NCI-H2227 (cell line): Measurements from ENCODE around the gene CPN2.

Experiments used
- DNase-seq: peaks from one replicate; lab custom pipeline; 2025; ENCODE audit not compliant: unreplicated experiment; lab: John Stamatoyannopoulos, UW

Gene CPN2, protein sequence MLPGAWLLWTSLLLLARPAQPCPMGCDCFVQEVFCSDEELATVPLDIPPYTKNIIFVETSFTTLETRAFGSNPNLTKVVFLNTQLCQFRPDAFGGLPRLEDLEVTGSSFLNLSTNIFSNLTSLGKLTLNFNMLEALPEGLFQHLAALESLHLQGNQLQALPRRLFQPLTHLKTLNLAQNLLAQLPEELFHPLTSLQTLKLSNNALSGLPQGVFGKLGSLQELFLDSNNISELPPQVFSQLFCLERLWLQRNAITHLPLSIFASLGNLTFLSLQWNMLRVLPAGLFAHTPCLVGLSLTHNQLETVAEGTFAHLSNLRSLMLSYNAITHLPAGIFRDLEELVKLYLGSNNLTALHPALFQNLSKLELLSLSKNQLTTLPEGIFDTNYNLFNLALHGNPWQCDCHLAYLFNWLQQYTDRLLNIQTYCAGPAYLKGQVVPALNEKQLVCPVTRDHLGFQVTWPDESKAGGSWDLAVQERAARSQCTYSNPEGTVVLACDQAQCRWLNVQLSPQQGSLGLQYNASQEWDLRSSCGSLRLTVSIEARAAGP

DNA sequence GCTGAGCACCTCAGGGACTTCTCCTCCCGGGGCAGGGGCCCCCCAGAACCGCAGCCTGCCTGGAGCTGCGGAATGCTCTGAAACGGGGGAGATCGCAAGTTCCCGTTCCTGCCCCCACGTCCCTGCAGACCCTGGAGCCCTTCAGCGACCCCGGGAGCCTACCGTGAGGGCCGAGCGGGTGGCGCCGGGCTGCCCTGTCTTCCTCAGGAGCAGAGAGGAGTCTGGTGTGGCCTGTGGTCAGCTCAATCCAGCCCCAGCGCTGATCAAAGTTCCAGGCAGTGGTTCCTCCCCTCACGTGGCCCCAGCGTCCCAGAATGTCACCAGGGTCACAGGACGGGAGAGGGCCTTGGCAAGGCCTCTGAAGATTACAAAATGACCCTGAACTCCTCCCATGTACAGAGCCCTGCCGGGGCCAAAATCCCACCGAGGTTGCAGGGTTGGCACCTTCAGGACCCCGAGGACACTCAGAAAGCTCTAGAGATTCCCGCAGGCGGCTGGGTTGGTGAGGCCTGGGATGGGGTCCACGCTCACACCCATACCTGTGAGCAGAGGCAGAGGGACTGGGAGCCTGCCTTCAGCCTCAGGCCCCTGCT lies at the start of gene CPN2:
CPN2 (minus strand) TSS at position 249 of the 593 bp plus-strand sequence. CDS start 8,626 bp downstream, outside the sequence.
- no peak for DNase-seq

GRCh38 chr3:194399874-194400411 lies 48.8 kb upstream of the CPN2 start:
- no peak for DNase-seq

DNA sequence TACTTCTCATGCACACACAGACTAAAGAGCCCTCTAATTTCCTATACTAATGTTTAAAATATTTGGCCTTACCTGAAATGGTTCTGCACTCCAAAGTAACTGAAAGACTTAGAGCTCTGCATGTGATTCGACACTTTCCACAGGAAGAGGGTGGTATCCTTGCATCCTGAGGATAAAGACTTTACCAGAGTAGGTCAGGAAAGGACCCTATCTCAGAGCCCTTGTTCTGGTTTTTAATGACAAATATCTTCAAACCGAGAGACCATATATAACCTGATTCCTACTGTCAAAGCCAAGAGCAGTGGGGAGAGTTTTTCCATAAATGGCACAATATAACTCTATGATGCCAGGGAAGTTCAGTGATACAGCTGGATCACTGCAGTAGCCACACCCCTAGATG lies 48.0 kb upstream of the CPN2 start, which contains the start of gene GP5:
GP5 (minus strand) TSS at position 101 of the 400 bp plus-strand sequence. CDS start 984 bp downstream, outside the sequence.
- DNase-seq, result no peak

DNA sequence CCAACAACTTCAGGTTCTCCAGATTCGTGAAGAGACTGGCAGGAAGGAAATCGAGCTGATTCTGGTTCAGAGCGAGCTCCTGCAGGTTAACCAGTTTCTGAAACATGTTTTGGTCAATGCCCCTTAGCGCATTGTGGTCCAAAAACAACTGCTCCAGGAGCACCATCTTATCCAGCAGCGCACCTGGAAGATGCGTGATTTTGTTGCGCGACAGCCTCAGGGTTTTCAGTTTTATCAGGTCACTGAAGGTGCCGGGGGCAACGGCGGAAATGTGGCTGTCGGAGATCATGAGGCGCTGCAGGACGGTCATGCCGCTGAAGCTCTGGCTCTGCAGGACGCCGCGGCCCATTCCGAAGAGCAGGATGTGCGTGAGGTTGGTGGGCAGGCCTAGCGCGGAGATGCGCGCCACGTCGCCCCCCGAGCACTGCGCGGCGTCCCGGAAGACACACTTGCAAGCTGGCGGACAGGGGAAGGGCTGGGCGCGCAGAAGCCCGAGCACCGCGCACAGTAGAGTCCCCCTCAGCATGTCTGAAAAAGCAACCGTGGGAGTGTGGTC lies 46.7 kb upstream of the CPN2 start:
- DNase-seq, result no peak

DNA sequence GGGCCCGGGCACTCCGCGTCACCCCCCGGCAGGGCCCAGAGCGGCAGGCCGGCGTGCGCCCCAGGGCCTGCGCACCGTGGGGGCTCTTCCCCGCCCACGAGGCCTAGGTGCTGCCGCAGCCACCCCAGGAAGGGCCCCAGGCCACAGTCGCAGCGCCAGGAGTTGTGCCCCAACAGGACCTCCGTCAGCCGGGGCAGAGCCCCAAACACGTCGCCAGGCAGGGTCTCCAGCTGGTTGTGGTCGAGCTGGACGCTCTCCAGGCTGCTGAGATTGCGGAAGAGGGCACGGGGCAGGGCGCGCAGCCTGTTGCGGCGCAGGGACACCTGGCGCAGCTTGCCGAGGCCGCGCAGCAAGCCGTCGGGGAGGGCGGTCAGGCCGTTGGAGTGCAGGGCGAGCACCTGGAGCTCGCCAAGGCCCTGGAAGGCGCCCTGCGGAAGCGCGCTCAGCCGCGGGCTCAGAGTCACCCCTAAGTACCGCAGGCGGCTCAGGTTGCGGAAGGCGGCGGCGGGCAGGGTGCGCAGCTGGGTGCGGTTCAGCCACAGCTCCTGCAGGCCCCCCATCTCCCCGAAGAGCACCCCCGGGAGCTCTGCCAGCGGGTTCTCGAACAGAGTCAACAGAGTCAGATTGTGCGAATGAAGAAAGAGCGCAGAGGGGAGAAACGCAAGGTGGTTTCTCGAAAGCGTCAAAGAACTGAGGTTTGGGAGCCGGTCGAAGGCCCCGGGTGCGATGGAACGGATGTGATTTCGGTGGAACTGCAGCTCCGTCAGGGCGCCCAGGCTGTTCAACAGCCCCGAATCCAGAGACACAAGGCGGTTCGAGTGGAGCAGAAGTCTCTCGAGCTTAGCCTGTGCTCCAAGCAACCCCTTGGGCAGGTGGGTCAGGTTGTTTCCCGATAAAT lies 46.0 kb upstream of the CPN2 start:
- no peak for DNase-seq

GRCh38 chr3:194396539-194396858 lies 45.4 kb upstream of the CPN2 start:
- DNase-seq, result no peak

DNA sequence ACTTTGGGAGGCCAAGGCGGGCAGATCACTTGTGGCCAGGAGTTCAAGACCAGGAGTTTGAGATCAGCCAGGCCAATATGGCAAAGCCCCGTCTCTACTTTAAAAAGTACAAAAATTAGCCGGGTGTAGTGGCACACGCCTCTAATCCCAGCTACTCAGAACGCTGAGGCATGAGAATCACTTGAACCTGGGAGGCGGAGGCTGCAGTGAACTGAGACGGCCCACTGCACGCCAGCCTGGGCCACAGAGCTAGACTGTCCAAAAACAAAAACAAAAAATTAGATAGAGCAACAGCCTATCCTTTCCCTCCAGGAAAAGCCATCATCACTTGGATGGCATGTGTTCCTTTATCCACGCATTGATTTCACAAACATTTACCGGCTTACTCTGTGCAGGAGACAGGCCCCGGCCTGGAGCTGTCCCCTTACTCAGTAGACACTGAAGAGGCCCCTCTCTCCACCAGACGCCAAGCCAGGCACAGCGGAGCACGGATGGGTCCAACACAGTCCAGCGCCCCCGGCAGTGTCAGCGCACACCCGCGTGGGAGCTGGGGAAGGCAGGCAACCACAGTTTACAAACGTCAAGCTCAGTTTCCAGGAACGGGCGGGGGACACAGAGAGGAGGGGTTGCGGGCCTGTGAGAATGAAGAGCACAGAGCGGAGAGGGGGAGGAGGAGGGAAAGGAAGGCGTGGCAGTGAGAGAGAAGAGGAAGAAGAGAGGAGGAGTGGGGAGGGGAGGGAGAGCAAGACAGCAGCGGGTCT lies 44.8 kb upstream of the CPN2 start:
- DNase-seq, result no peak

DNA sequence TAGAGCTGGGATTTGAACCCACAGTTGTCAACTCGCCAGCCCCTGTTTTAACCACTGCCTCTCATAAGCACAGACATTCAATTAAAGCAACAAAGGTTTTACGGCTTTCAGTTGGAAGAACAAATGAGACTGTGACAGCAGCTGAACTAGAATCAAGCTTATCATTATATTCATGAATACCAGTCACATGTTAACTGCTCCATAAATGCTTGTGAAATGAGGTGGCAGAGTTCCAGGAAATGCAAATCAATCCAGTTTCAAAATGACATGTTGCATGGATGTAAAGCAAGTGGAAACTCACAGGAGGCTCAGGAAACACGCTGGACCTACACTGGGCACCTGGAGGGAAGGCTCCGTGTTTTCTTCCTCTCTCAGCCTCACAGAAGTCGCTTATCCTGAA lies 44.1 kb upstream of the CPN2 start:
- peak; percentile 40 for DNase-seq

DNA sequence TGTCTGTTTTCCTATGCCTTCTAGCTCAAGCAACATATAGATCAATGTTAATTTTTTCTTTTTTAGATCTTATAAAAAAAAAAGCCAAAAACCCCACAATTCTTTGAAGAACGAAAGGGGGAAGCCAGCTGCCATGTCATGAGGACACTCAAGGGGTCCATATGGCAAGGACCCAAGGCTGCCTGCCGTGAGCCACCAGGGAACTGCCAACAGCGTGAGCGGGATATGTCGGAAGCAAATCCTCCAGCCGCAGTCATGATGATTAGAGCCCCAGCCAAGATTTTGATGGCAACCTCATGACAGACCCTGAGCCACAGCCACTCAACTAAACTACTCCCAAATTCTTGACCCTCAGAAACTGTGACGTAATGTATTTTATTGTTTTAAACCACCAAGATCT lies 41.4 kb upstream of the CPN2 start:
- DNase-seq, result no peak

GRCh38 chr3:194390835-194391234 lies 39.7 kb upstream of the CPN2 start:
- no peak for DNase-seq

DNA sequence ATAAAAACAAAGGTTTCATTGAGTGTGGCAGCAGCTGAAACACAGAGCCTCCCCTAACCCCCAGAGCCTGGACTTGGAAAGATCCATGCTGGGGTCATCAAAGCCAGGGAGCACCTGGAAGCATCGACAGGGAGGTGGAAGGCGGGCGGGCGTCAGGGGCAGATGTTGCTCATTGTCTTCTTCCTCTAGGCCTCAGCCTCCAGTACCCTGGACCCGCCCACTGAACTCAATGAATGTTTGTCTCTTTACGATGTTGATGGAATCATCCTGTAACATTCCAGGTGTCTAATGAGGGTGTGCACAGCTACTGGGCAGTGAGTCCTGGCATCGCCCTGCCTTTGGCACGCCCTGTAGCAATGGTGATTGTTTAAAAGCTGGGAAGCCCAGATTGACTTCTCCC lies 38.1 kb upstream of the CPN2 start:
- DNase-seq, result no peak

- no peak for DNase-seq
Measured at GRCh38 chr3:194387926-194388418, 36.8 kb upstream of the CPN2 start.

DNA sequence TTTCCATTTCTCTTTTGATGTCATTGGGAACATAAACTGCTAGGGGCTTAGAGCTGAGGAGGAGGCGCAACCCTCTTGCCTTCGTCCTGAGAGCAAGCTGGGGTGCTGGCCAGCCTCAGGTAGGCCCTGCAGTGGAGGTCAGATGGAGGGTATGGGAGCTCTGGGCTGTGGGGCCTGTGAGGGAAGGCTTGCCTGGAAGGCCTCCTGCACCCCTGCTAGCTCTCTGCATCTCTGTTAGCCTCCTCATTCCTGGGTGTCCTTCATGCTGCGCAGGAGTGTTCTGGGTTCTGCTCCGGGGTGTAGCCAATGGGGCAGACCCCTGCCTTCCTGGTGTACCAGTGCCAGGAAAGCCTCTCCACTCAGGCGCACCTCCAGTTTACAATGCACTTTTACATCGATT lies 36.1 kb upstream of the CPN2 start:
- no peak for DNase-seq

- no peak for DNase-seq
Measured at GRCh38 chr3:194386648-194387047, 35.5 kb upstream of the CPN2 start.

- no peak for DNase-seq
Measured at GRCh38 chr3:194386066-194386465, 34.9 kb upstream of the CPN2 start.

GRCh38 chr3:194384569-194385001 lies 33.5 kb upstream of the CPN2 start:
- DNase-seq, result no peak

DNA sequence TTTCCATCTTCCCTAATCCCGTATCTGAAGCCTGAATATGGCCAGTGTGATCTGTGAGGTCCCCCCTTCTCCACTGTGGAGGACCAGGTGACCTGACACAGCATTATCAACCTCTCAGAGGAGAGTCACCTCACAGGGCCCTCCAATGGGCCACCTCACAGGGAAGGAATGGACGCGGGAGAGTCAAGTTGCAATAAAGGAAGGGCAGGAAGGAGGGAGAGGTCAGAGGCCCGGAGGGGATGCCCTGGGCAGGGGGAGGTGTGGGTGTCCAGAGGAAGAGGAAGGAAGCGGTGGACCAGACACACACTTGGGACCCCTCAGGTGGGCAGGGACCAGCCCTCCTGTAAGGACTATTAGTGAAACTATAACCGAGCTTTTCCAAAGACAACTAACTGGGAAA lies 33.0 kb upstream of the CPN2 start:
- no peak for DNase-seq

GRCh38 chr3:194383276-194383940 lies 32.3 kb upstream of the CPN2 start:
- DNase-seq, result no peak

GRCh38 chr3:194382892-194383223 lies 31.7 kb upstream of the CPN2 start:
- no peak for DNase-seq
